ENCODE results near the gene SARDH. TPM values are rescaled to one million over a fixed set of nuclear protein-coding genes. Genes with fewer than 3 reads are reported as not detected.

The SARDH gene
- total RNA-seq, 1 experiment from 2014 or later = 5.3 TPM

DNA sequence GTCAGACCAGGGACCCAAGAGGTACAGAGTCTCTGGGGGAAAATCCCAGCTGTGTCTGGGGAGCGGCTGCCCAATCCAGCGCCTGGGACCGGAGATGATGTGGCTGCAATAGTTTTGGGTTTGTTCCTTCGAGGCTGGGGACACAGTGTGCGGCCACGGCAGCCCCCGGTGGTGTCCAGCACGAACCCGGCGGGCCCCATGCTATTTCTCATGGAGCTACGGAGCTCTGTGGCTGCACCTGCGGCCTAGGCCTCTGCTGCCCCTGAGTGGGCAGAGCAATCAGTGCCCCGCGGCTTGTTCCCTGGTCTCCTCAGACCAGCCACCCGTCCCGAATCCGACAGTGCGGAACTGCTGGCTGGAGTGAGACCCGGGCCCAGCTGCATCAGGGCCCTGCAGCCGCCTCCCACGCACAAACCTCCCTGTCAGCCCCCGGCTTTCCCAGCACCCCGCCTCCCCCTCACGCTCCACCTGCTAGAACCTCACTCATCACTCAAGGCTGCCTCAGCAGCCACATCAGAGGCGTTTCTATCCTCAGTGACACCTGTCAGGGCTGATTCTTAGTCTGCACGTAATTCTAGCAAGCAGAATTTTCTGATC lies 29.0 kb downstream of the SARDH start:
- H3K56ac ChIP-seq (ENCODE audit: insufficient read length, low read depth, low read length) = no peak overlapping the region
- H3K18ac ChIP-seq (ENCODE audit: insufficient read length, low read depth, low read length) = no peak overlapping the region
- no peak overlapping the region for H3K4me3 Mint-ChIP-seq
- no peaks in the 10 kb centered on the region for H3K79me1 ChIP-seq (ENCODE audit: insufficient read depth, low read depth, low read length, poor library complexity, severe bottlenecking)
- H3K14ac ChIP-seq (ENCODE audit: insufficient read depth, low read length) = no peak overlapping the region
- no peak overlapping the region for H2BK120ac ChIP-seq (ENCODE audit: low read depth, low read length, poor library complexity, severe bottlenecking)
- no peak overlapping the region for H3K4ac ChIP-seq (ENCODE audit: low read depth, low read length)
- no peaks in the 10 kb centered on the region for H3K9me3 ChIP-seq (ENCODE audit: control insufficient read depth, low read depth, low read length)
- no peak overlapping the region for H2BK12ac ChIP-seq (ENCODE audit: insufficient read length, low read depth, low read length)
- H3K27ac Mint-ChIP-seq = peak overlapping the region in 1 of 3 experiments; percentile 44; a peak in 1 of 7 replicates
- H3K27me3 Mint-ChIP-seq (ENCODE audit: low read depth) = no peaks in the 10 kb centered on the region; the same call in 1 of the 2 replicates
- no peak overlapping the region for H3K27ac ChIP-seq (ENCODE audit: insufficient read length, low read depth, low read length)
- no peaks in the 10 kb centered on the region for H3K79me2 ChIP-seq (ENCODE audit: insufficient read depth, low read length)
- H4K91ac ChIP-seq (ENCODE audit: insufficient read length, low read depth, low read length) = no peak overlapping the region
- H2BK15ac ChIP-seq (ENCODE audit: low read depth, low read length) = no peak overlapping the region
- no peaks in the 10 kb centered on the region for H3K36me3 Mint-ChIP-seq (ENCODE audit: insufficient read depth in 1 of 3, low read depth in 3 of 3)
- H3K23me2 ChIP-seq (ENCODE audit: insufficient read length, low read depth, low read length, poor library complexity, severe bottlenecking) = peaks cover 6% of the 10 kb centered on the region
- no peak overlapping the region for H2AFZ ChIP-seq (ENCODE audit: low read length)
- H3K9ac ChIP-seq (ENCODE audit: extremely low read depth, insufficient read length, low read length) = no peak overlapping the region
- peaks cover 4 to 17% of the 10 kb centered on the region in 2 experiments for H3K4me1 Mint-ChIP-seq
- no peak overlapping the region for H3T11ph ChIP-seq (ENCODE audit: low read length)
- TF ChIP-seq CTCF (conservative IDR thresholded peaks at IDR 0.05) = no peak; the same call in 2 of the 3 replicates
- no peaks in the 10 kb centered on the region for H3K9me3 Mint-ChIP-seq
- H4K5ac ChIP-seq (ENCODE audit: insufficient read length, low read depth, low read length) = no peak overlapping the region
- DNase-seq = no peak
- no peak overlapping the region for H3K4me2 ChIP-seq (ENCODE audit: insufficient read depth, insufficient read length, low read length)
- no peaks in the 10 kb centered on the region for H3K4me1 ChIP-seq (ENCODE audit: insufficient read depth, low read length)
- H4K8ac ChIP-seq (replicated peaks; ENCODE audit: insufficient read length, low read depth, low read length) = no peak overlapping the region
- no peak overlapping the region for H2BK20ac ChIP-seq (ENCODE audit: low read depth, low read length, poor library complexity, severe bottlenecking)
- H2BK5ac ChIP-seq (ENCODE audit: insufficient read length, low read length) = no peak overlapping the region
- H3K23ac ChIP-seq (ENCODE audit: insufficient read length, low read depth, low read length) = no peak overlapping the region
- H4K20me1 ChIP-seq (ENCODE audit: control insufficient read depth, insufficient read depth, insufficient read length) = no peaks in the 10 kb centered on the region
- WGBS (ENCODE audit: extremely low coverage, insufficient read length, low lambda C conversion rate) = no CpG with 5 or more reads among the region's 26 CpGs
- H3K27me3 ChIP-seq (ENCODE audit: insufficient read depth, low read length) = no peaks in the 10 kb centered on the region
- H2AK5ac ChIP-seq (ENCODE audit: insufficient read length, low read length) = no peak overlapping the region

All from H9 (cell line).